HEK293 (cell line): ENCODE data around the gene IFI27L1.

Experiments used
- CTCF ChIA-PET: fragments of 350-600 bp; formaldehyde crosslinking; extraction: SDS; loops from one replicate; lab custom pipeline; 2021; ENCODE audit warnings: antibody characterized with exemption; lab: Yijun Ruan, JAX
- POLR2A ChIA-PET: fragments of 300-600 bp; formaldehyde crosslinking; extraction: SDS; loops from one replicate; lab custom pipeline; 2020; ENCODE audit warnings: antibody characterized with exemption, inconsistent platforms; lab: Yijun Ruan, JAX
- H3K27ac ChIP-seq: fragments of 200-500 bp; sonication (Bioruptor generic); 2 replicates; pipeline ENCODE4 v1.5.1; 2014; ENCODE audit warnings: low read depth, low read length, control low read depth, inconsistent platforms; ENCODE audit errors: extremely low read depth
- H3K36me3 ChIP-seq, 2 experiments: fragments of 200-500 bp in 1 of 2; sonication (Bioruptor generic) in 1 of 2; 1 replicate in 1 of 2; 2 replicates in 1 of 2; pipeline ENCODE4 v1.5.1; 2014 to 2017; ENCODE audit warnings: inconsistent platforms in 2 of 2, low read length in 2 of 2; ENCODE audit not compliant: control insufficient read depth in 2 of 2, insufficient read depth in 1 of 2
- H3K4me1 ChIP-seq: fragments of 200-500 bp; sonication (Bioruptor generic); 2 replicates; pipeline ENCODE4 v1.5.1; 2014; ENCODE audit warnings: mild to moderate bottlenecking, low read length, inconsistent platforms; ENCODE audit not compliant: control insufficient read depth, insufficient read depth
- H3K4me3 ChIP-seq: 2 replicates; pipeline ENCODE4 v1.5.1; 2011; ENCODE audit warnings: low read depth, mild to moderate bottlenecking, control low read depth, low read length, moderate library complexity
- H3K9me3 ChIP-seq: fragments of 200-500 bp; sonication (Bioruptor generic); 2 replicates; pipeline ENCODE4 v1.5.1; 2014; ENCODE audit warnings: low read depth, low read length, inconsistent platforms; ENCODE audit not compliant: control insufficient read depth, insufficient read depth
- IKZF3 ChIP-seq: fragments of 450-650 bp; IDR thresholded peaks from 2 replicates; pipeline ENCODE4 v1.5.0; 2018; ENCODE audit warnings: missing biosample characterization, mild to moderate bottlenecking, missing genetic modification characterization, moderate library complexity
- MYNN ChIP-seq: fragments of 450-650 bp; formaldehyde crosslinking; IDR thresholded peaks from 2 replicates; pipeline ENCODE4 v1.5.1; 2016; ENCODE audit warnings: missing biosample characterization, missing genetic modification characterization, borderline replicate concordance
- ZBTB17 ChIP-seq: fragments of 450-650 bp; formaldehyde crosslinking; IDR thresholded peaks from 2 replicates; pipeline ENCODE4 v1.5.1; 2016; ENCODE audit warnings: missing biosample characterization, missing genetic modification characterization
- ZNF2 ChIP-seq: fragments of 450-650 bp; formaldehyde crosslinking; IDR thresholded peaks from 2 replicates; pipeline ENCODE4 v1.5.1; 2016; ENCODE audit warnings: missing biosample characterization, missing genetic modification characterization
- ZNF335 ChIP-seq: fragments of 450-650 bp; formaldehyde crosslinking; conservative IDR thresholded peaks from 2 replicates; pipeline ENCODE4 v1.5.1; 2016; ENCODE audit warnings: missing biosample characterization, missing genetic modification characterization
- ZNF341 ChIP-seq: fragments of 450-650 bp; formaldehyde crosslinking; IDR thresholded peaks from 2 replicates; pipeline ENCODE4; 2016; ENCODE audit warnings: low read depth, missing biosample characterization, missing genetic modification characterization
- ZNF416 ChIP-seq: fragments of 450-650 bp; formaldehyde crosslinking; IDR thresholded peaks from 2 replicates; pipeline ENCODE4 v1.5.1; 2016; ENCODE audit warnings: missing biosample characterization, missing genetic modification characterization
- ZNF549 ChIP-seq: fragments of 450-650 bp; IDR thresholded peaks from 2 replicates; pipeline ENCODE4 v1.5.1; 2018; ENCODE audit warnings: missing biosample characterization, missing genetic modification characterization, mild to moderate bottlenecking, inconsistent platforms, moderate library complexity
- ZNF555 ChIP-seq: fragments of 450-650 bp; formaldehyde crosslinking; conservative IDR thresholded peaks from 2 replicates; pipeline ENCODE4 v1.5.1; 2017; ENCODE audit warnings: missing biosample characterization, mild to moderate bottlenecking, missing genetic modification characterization, inconsistent platforms
- ZNF600 ChIP-seq: fragments of 450-650 bp; formaldehyde crosslinking; IDR thresholded peaks from 2 replicates; pipeline ENCODE4 v1.5.1; 2016; ENCODE audit warnings: missing biosample characterization, missing genetic modification characterization
- ZNF654 ChIP-seq: fragments of 450-650 bp; formaldehyde crosslinking; IDR thresholded peaks from 2 replicates; pipeline ENCODE4 v1.5.1; 2016; ENCODE audit warnings: low read depth, missing biosample characterization, missing genetic modification characterization
- ZNF777 ChIP-seq: fragments of 450-650 bp; formaldehyde crosslinking; IDR thresholded peaks from 2 replicates; pipeline ENCODE4 v1.5.1; 2017; ENCODE audit warnings: missing biosample characterization, missing genetic modification characterization, borderline replicate concordance
- TF ChIP-seq, protein P1 (sequence below): fragments of 450-650 bp; formaldehyde crosslinking; IDR thresholded peaks from 2 replicates; pipeline ENCODE4 v1.5.1; 2016; ENCODE audit warnings: missing biosample characterization, missing genetic modification characterization
- TF ChIP-seq, protein P2 (sequence below): fragments of 450-650 bp; formaldehyde crosslinking; IDR thresholded peaks from 2 replicates; pipeline ENCODE4 v1.5.1; 2017; ENCODE audit warnings: missing biosample characterization, mild to moderate bottlenecking, missing genetic modification characterization, moderate library complexity
- TF ChIP-seq, protein P3 (sequence below): fragments of 450-650 bp; formaldehyde crosslinking; IDR thresholded peaks from 2 replicates; pipeline ENCODE4 v1.5.1; 2016; ENCODE audit warnings: missing biosample characterization, missing genetic modification characterization
- TF ChIP-seq, protein P4 (sequence below): fragments of 450-650 bp; formaldehyde crosslinking; IDR thresholded peaks from 2 replicates; pipeline ENCODE4 v1.5.1; 2016; ENCODE audit warnings: missing biosample characterization, missing genetic modification characterization
- TF ChIP-seq, protein P5 (sequence below): fragments of 450-650 bp; formaldehyde crosslinking; IDR thresholded peaks from 2 replicates; pipeline ENCODE4 v1.5.1; 2016; ENCODE audit warnings: missing biosample characterization, missing genetic modification characterization

Gene IFI27L1

DNA sequence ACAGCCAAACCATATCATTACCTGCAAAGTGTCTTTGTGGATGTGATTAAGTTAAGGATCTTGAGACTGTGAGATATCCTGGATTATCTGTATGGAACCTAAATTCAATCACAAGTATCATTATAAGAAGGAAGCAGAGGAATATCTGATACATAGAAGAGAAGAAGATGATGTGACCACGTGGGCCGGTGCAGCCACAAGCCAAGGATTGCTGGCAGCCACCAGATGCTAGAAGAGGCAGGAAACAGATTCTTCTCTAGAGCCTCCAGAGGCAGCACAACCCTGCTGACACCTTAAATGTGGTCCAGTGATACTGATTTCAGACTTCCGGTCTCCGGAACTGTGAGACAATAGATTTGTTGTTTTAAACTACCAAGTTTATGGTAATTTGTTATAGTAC, 54.4 kb downstream of the IFI27L1 start:
- Histone ChIP-seq H3K36me3 (no peaks in the 10 kb centered on the region), H3K27ac (no peak overlapping the region), H3K4me1 (no peaks in the 10 kb centered on the region), H3K4me3 (no peak overlapping the region), H3K9me3 (no peaks in the 10 kb centered on the region)
- ChIA-PET CTCF (no interaction called here), POLR2A (no interaction called here)
- TF ChIP-seq, protein P1, sequence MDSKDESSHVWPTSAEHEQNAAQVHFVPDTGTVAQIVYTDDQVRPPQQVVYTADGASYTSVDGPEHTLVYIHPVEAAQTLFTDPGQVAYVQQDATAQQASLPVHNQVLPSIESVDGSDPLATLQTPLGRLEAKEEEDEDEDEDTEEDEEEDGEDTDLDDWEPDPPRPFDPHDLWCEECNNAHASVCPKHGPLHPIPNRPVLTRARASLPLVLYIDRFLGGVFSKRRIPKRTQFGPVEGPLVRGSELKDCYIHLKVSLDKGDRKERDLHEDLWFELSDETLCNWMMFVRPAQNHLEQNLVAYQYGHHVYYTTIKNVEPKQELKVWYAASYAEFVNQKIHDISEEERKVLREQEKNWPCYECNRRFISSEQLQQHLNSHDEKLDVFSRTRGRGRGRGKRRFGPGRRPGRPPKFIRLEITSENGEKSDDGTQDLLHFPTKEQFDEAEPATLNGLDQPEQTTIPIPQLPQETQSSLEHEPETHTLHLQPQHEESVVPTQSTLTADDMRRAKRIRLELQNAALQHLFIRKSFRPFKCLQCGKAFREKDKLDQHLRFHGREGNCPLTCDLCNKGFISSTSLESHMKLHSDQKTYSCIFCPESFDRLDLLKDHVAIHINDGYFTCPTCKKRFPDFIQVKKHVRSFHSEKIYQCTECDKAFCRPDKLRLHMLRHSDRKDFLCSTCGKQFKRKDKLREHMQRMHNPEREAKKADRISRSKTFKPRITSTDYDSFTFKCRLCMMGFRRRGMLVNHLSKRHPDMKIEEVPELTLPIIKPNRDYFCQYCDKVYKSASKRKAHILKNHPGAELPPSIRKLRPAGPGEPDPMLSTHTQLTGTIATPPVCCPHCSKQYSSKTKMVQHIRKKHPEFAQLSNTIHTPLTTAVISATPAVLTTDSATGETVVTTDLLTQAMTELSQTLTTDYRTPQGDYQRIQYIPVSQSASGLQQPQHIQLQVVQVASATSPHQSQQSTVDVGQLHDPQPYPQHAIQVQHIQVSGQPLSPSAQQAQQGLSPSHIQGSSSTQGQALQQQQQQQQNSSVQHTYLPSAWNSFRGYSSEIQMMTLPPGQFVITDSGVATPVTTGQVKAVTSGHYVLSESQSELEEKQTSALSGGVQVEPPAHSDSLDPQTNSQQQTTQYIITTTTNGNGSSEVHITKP (tag by site-specific recombination) = no peak
- TF ChIP-seq ZNF549 (tag by site-specific recombination) (no peak), IKZF3 (no peak), ZNF416 (tag by site-specific recombination) (no peak), ZNF777 (no peak), ZNF341 (no peak), MYNN (tag by site-specific recombination) (no peak)
- TF ChIP-seq, protein P2, sequence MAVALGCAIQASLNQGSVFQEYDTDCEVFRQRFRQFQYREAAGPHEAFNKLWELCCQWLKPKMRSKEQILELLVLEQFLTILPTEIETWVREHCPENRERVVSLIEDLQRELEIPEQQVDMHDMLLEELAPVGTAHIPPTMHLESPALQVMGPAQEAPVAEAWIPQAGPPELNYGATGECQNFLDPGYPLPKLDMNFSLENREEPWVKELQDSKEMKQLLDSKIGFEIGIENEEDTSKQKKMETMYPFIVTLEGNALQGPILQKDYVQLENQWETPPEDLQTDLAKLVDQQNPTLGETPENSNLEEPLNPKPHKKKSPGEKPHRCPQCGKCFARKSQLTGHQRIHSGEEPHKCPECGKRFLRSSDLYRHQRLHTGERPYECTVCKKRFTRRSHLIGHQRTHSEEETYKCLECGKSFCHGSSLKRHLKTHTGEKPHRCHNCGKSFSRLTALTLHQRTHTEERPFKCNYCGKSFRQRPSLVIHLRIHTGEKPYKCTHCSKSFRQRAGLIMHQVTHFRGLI (tag by site-specific recombination) = no peak

DNA sequence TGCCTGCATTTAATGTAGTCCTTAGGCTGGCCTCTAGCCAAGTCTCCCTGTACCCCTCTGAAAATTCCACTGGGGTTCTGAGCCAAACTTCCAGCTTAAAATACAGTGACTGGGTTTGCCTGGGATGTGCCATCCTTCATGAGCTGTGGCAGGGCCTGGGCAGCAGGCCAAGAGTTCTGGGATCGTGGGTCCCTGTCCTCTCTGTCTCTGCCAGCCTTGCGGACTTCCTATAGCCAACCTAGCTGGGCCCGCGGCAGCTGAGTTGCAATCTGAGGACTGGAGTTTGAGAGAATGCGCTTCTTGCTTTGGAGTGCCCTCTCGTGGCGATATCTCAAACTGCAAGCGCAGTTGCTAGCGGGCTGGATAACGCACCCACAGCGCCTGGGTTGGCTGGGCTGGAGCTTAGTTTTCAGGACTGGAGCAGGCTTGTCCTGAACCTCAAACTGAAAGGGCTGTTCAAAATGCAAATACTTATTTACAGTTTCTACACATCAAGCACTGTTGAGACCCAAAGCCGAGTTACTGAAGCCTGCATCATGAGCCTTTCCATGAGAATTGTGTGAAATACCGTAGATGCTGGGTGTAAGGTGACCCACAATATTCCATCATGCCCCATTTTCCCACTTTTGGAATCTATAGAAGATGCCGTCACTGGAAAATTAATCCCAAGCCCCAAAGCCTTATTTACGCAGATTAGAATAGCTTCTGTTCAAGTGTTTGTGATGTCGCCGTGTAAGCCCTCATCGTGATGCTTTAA, 55.6 kb downstream of the IFI27L1 start:
- no peaks in the 10 kb centered on the region for H3K36me3 ChIP-seq
- no peaks in the 10 kb centered on the region for H3K9me3 ChIP-seq
- H3K27ac ChIP-seq = no peak overlapping the region
- no peak overlapping the region for H3K4me3 ChIP-seq
- TF ChIP-seq ZNF335 (tag by site-specific recombination) (peak; percentile 46), ZBTB17 (tag by site-specific recombination) (peak; percentile 80), ZNF2 (tag by site-specific recombination) (0 out of 2 replicates have a peak, but pooled peaks have one; percentile 58), ZNF555 (tag by site-specific recombination) (no peak), ZNF600 (tag by site-specific recombination) (peak; percentile 76), ZNF654 (peak; percentile 94)
- TF ChIP-seq, protein P3, sequence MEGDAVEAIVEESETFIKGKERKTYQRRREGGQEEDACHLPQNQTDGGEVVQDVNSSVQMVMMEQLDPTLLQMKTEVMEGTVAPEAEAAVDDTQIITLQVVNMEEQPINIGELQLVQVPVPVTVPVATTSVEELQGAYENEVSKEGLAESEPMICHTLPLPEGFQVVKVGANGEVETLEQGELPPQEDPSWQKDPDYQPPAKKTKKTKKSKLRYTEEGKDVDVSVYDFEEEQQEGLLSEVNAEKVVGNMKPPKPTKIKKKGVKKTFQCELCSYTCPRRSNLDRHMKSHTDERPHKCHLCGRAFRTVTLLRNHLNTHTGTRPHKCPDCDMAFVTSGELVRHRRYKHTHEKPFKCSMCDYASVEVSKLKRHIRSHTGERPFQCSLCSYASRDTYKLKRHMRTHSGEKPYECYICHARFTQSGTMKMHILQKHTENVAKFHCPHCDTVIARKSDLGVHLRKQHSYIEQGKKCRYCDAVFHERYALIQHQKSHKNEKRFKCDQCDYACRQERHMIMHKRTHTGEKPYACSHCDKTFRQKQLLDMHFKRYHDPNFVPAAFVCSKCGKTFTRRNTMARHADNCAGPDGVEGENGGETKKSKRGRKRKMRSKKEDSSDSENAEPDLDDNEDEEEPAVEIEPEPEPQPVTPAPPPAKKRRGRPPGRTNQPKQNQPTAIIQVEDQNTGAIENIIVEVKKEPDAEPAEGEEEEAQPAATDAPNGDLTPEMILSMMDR (tag by site-specific recombination) = peak; percentile 89
- TF ChIP-seq, protein P4, sequence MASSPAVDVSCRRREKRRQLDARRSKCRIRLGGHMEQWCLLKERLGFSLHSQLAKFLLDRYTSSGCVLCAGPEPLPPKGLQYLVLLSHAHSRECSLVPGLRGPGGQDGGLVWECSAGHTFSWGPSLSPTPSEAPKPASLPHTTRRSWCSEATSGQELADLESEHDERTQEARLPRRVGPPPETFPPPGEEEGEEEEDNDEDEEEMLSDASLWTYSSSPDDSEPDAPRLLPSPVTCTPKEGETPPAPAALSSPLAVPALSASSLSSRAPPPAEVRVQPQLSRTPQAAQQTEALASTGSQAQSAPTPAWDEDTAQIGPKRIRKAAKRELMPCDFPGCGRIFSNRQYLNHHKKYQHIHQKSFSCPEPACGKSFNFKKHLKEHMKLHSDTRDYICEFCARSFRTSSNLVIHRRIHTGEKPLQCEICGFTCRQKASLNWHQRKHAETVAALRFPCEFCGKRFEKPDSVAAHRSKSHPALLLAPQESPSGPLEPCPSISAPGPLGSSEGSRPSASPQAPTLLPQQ (tag by site-specific recombination) = 0 out of 2 replicates have a peak, but pooled peaks have one; percentile 45
- TF ChIP-seq, protein P5, sequence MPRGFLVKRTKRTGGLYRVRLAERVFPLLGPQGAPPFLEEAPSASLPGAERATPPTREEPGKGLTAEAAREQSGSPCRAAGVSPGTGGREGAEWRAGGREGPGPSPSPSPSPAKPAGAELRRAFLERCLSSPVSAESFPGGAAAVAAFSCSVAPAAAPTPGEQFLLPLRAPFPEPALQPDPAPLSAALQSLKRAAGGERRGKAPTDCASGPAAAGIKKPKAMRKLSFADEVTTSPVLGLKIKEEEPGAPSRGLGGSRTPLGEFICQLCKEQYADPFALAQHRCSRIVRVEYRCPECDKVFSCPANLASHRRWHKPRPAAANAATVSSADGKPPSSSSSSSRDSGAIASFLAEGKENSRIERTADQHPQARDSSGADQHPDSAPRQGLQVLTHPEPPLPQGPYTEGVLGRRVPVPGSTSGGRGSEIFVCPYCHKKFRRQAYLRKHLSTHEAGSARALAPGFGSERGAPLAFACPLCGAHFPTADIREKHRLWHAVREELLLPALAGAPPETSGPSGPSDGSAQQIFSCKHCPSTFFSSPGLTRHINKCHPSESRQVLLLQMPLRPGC = no peak
- TF ChIP-seq, protein P1 (tag by site-specific recombination) = peak; percentile 45
- CTCF ChIA-PET = interaction anchor here (0.5 to 4.7 kb wide), 59 partner anchors 7 to 541 kb away, joined by 3 to 62 read pairs (median 4); partner anchors contain the start of genes DDX24, IFI27L1 and IFI27L2
- POLR2A ChIA-PET = no interaction called here
- no peaks in the 10 kb centered on the region for H3K4me1 ChIP-seq
